ENCODE results near the gene HCN1. TPM values are rescaled to one million over a fixed set of nuclear protein-coding genes. Genes with fewer than 3 reads are reported as not detected.
"Not testable (repeated sequence)": the region's sequence is repeated elsewhere in the genome, so short reads cannot be mapped to it uniquely, and the experiment has no call there.

Gene HCN1
- total RNA-seq, 6 donors from 2014 or later, result 0.06 to 0.07 TPM; not detected in 4

DNA sequence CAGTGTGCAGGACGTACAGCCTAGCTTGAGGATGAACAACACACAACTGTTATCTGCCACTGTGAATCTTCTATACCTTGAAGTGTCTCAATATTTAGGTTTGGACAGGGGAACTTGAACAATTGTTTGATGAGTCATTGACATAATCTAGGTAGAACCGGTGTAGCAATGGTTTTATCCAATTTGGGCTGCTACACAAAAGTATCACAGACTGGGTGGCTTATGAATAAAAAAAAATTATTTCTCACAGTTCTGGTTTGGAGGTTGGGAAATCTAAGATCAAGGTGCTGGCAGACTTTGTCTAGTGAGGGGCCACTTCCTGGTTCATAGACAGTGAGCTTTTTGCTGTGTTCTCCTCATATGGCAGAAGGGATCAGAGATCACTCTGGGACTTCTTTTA lies 359.7 kb downstream of the HCN1 start:
- TF ChIP-seq EP300 (IDR thresholded peaks at IDR 0.05) (no peak), POLR2A (IDR thresholded peaks at IDR 0.05) (no peak), CTCF (IDR thresholded peaks at IDR 0.05) (no peak), POLR2AphosphoS5 (IDR thresholded peaks at IDR 0.05) (no peak)
- Histone ChIP-seq H3K4me3 (no peak overlapping the region), H3K9me3 (no peaks in the 10 kb centered on the region), H3K27ac (no peak overlapping the region), H3K36me3 (no peaks in the 10 kb centered on the region), H3K27me3 (no peaks in the 10 kb centered on the region), H3K4me1 (no peaks in the 10 kb centered on the region)
- DNase-seq (no peak), ATAC-seq (ENCODE audit: low FRiP score in 2 of 2) (no peak)
- 86 to 92% methylated on average over 2 of the region's 2 CpGs for WGBS, 2 donors

GRCh38 chr5:45335978-45336377 lies 360.2 kb downstream of the HCN1 start:
- 89 to 100% methylated on average over 2 of the region's 2 CpGs for whole genome bisulfite sequencing, 2 donors
- Histone ChIP-seq H3K27me3 (no peaks in the 10 kb centered on the region), H3K4me1 (no peaks in the 10 kb centered on the region), H3K9me3 (no peaks in the 10 kb centered on the region), H3K4me3 (no peak overlapping the region), H3K36me3 (no peaks in the 10 kb centered on the region), H3K27ac (no peak overlapping the region)
- TF ChIP-seq CTCF (IDR thresholded peaks at IDR 0.05), result no peak
- TF ChIP-seq POLR2A (IDR thresholded peaks at IDR 0.05), result no peak
- TF ChIP-seq POLR2AphosphoS5 (IDR thresholded peaks at IDR 0.05), result no peak
- TF ChIP-seq EP300 (IDR thresholded peaks at IDR 0.05), result no peak
- no peak for DNase-seq
- no peak for ATAC-seq (ENCODE audit: low FRiP score in 2 of 2)

GRCh38 chr5:45335346-45335745 lies 360.8 kb downstream of the HCN1 start:
- ATAC-seq (ENCODE audit: low FRiP score in 2 of 2) (no peak), DNase-seq (no peak)
- no peaks in the 10 kb centered on the region for H3K27me3 ChIP-seq
- TF ChIP-seq POLR2AphosphoS5 (IDR thresholded peaks at IDR 0.05), result no peak
- no peak for TF ChIP-seq CTCF (IDR thresholded peaks at IDR 0.05)
- no peak overlapping the region for H3K4me3 ChIP-seq
- no peaks in the 10 kb centered on the region for H3K36me3 ChIP-seq
- no peaks in the 10 kb centered on the region for H3K9me3 ChIP-seq
- no peaks in the 10 kb centered on the region for H3K4me1 ChIP-seq
- no peak overlapping the region for H3K27ac ChIP-seq

DNA sequence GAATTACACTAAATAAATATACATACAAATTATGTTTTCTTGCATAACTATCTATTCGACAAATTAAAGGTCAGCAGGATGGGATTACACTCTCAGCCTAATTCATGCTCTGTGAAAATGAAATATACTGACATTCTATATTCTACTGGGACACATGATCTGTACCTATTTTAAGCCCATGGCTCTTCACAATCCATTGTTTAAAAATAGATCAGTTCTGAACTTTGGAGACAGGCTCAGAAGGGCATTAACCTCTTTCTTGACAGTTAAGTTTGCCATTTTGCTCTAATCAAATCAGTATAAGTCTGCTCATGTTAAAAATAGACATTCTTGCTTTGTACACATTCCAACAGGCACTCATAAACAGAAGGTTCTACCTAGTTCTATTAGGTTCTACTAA lies 361.2 kb downstream of the HCN1 start:
- WGBS, 2 donors, result 88 to 90% methylated on average over 1 of the region's 1 CpG
- Histone ChIP-seq H3K27me3 (no peaks in the 10 kb centered on the region), H3K4me3 (no peak overlapping the region), H3K27ac (no peak overlapping the region), H3K9me3 (no peaks in the 10 kb centered on the region), H3K36me3 (no peaks in the 10 kb centered on the region), H3K4me1 (no peaks in the 10 kb centered on the region)
- no peak for ATAC-seq (ENCODE audit: low FRiP score in 2 of 2)
- DNase-seq, result no peak
- TF ChIP-seq EP300 (IDR thresholded peaks at IDR 0.05) (no peak), CTCF (IDR thresholded peaks at IDR 0.05) (no peak), POLR2A (IDR thresholded peaks at IDR 0.05) (no peak), POLR2AphosphoS5 (IDR thresholded peaks at IDR 0.05) (no peak)

- H3K4me3 ChIP-seq; H3K27ac ChIP-seq; ATAC-seq (ENCODE audit: low FRiP score in 2 of 2); H3K27me3 ChIP-seq; H3K36me3 ChIP-seq; H3K4me1 ChIP-seq: not testable (repeated sequence)
- DNase-seq, result peak in 1 of 2 donors; percentile 20
- 89 to 98% methylated on average over 7 to 8 of the region's 8 CpGs for WGBS, 2 donors
- peaks cover 0 to 17% (median 7%) of the 10 kb centered on the region in 4 donors for H3K9me3 ChIP-seq
These were observed 383.6 kb downstream of the HCN1 start for GRCh38 chr5:45312627-45313026.
